ENCODE data around the gene BCDIN3D. TPM values are rescaled to one million over a fixed set of nuclear protein-coding genes. Genes with fewer than 3 reads are reported as not detected.

BCDIN3D gene
- total and polyA plus RNA-seq, 2 of the 8 experiments (the other 6 are each of a cell fraction or from before 2014, with no cell fraction given), result 1.6 to 2.4 TPM

DNA sequence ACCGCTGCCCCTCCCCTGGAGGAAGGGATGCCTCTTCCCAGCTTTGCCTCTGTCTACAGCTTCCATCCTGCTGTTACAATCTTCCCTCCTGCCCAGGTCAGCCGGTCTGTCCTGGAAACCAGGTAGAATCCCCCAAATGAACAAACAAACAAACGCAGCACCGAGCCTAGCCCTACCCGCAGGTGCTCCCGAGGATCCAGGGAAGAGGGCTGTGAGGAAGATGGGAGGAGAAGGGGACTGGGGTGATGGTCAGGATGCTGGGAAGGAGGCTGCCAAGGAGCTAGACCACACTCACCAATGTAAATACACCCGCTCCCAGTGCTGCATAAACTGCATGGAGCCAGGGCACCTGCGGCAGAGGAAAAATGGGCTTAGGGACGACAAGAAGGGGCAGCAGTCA is 44.2 kb upstream of the BCDIN3D start:
- Histone ChIP-seq H3K4me2 (ENCODE audit: insufficient read depth in 1 of 2, low read depth in 2 of 2, low read length in 2 of 2) (no peak overlapping the region), H3K79me1 (ENCODE audit: low read depth, low read length) (no peaks in the 10 kb centered on the region; the same call in 1 of the 2 replicates), H2BK120ac (replicated peaks; ENCODE audit: low read depth, low read length) (no peak overlapping the region), H3K9me3 (ENCODE audit: insufficient read depth in 2 of 2, low read depth in 1 of 2, low read length in 1 of 2) (no peaks in the 10 kb centered on the region), H2BK15ac (ENCODE audit: low read length) (no peak overlapping the region), H3K4ac (replicated peaks; ENCODE audit: insufficient read length, low read depth, low read length) (no peak overlapping the region), H2AK5ac (ENCODE audit: low read depth, low read length) (no peak overlapping the region), H3K23me2 (ENCODE audit: low read depth, low read length) (no peaks in the 10 kb centered on the region; the same call in 1 of the 2 replicates), H3K27me3 (replicated peaks in 1 of 4; ENCODE audit: control insufficient read depth in 3 of 4, extremely low read depth in 1 of 4, insufficient read depth in 3 of 4, low read length in 3 of 4) (no peaks in the 10 kb centered on the region), H3K4me3 (ENCODE audit: extremely low read depth in 1 of 4, insufficient read depth in 2 of 4, low read depth in 3 of 4, low read length in 4 of 4) (no peak overlapping the region), H3K56ac (replicated peaks; ENCODE audit: insufficient read length, low read depth, low read length) (no peak overlapping the region), H4K20me1 (replicated peaks in 1 of 2; ENCODE audit: control insufficient read depth in 1 of 2, insufficient read depth in 2 of 2, low read length in 2 of 2) (no peaks in the 10 kb centered on the region), H3K9ac (replicated peaks in 1 of 4; ENCODE audit: extremely low read depth in 1 of 4, low read depth in 3 of 4, low read length in 3 of 4) (no peak overlapping the region), H2BK5ac (ENCODE audit: low read depth, low read length) (no peak overlapping the region), H4K8ac (ENCODE audit: extremely low read depth, insufficient read depth, low read length) (no peak overlapping the region; the same call in 1 of the 2 replicates), H4K91ac (replicated peaks; ENCODE audit: insufficient read length, low read length) (no peak overlapping the region), H3K18ac (ENCODE audit: extremely low read depth, low read length) (no peak overlapping the region; the same call in 1 of the 2 replicates), H3K36me3 (ENCODE audit: control insufficient read depth in 2 of 4, insufficient read depth in 4 of 4, low read length in 3 of 4) (no peaks in the 10 kb centered on the region), H2AFZ (ENCODE audit: low read length) (no peak overlapping the region), H2BK20ac (ENCODE audit: low read length) (no peak overlapping the region), H3K27ac (ENCODE audit: low read depth, low read length) (no peak overlapping the region), H4K5ac (ENCODE audit: insufficient read length, low read depth, low read length) (no peak overlapping the region), H2BK12ac (ENCODE audit: low read depth, low read length) (no peak overlapping the region), H3K23ac (ENCODE audit: insufficient read length) (no peak overlapping the region), H3K14ac (ENCODE audit: insufficient read length) (no peak overlapping the region), H3K4me1 (replicated peaks in 1 of 4; ENCODE audit: control insufficient read depth in 3 of 4, insufficient read depth in 4 of 4, low read length in 3 of 4) (peaks cover 0 to 26% (median 13%) of the 10 kb centered on the region in 4 experiments; a peak in 6 of 7 replicates), H3K79me2 (ENCODE audit: control insufficient read depth in 1 of 2, insufficient read depth in 2 of 2, low read length in 2 of 2) (no peaks in the 10 kb centered on the region)
- TF ChIP-seq CBX5 (IDR thresholded peaks at IDR 0.05; ENCODE audit: low read depth, low read length) (no peak), POU5F1 (IDR thresholded peaks at IDR 0.05; ENCODE audit: low read depth, low read length) (no peak)
- TF ChIP-seq, protein P1, sequence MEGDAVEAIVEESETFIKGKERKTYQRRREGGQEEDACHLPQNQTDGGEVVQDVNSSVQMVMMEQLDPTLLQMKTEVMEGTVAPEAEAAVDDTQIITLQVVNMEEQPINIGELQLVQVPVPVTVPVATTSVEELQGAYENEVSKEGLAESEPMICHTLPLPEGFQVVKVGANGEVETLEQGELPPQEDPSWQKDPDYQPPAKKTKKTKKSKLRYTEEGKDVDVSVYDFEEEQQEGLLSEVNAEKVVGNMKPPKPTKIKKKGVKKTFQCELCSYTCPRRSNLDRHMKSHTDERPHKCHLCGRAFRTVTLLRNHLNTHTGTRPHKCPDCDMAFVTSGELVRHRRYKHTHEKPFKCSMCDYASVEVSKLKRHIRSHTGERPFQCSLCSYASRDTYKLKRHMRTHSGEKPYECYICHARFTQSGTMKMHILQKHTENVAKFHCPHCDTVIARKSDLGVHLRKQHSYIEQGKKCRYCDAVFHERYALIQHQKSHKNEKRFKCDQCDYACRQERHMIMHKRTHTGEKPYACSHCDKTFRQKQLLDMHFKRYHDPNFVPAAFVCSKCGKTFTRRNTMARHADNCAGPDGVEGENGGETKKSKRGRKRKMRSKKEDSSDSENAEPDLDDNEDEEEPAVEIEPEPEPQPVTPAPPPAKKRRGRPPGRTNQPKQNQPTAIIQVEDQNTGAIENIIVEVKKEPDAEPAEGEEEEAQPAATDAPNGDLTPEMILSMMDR (IDR thresholded peaks at IDR 0.05; ENCODE audit: control extremely low read depth in 1 of 3, insufficient read depth in 1 of 3, low read depth in 1 of 3, low read length in 3 of 3), result no peak
- ChIA-PET CTCF (ENCODE audit: partially characterized antibody) (interaction anchor here (0.6 to 2.9 kb wide), 8 partner anchors 8 to 122 kb away, joined by 3 to 22 read pairs (median 10); no protein-coding TSS in a partner anchor), POLR2A (ENCODE audit: partially characterized antibody) (interaction anchor here (1.0 to 1.8 kb wide), 4 partner anchors 10 to 144 kb away, joined by 3 to 5 read pairs (median 4); no protein-coding TSS in a partner anchor)
- DNase-seq (ENCODE audit: low read depth in 1 of 2, low spot score in 2 of 2) (no peak), FAIRE-seq (no peak)
- 87% methylated on average over 8 of the region's 9 CpGs; no CpG with 5 or more reads in 1 of the 2 experiments for WGBS, 2 experiments (ENCODE audit: extremely low coverage in 1 of 2, insufficient coverage in 1 of 2, insufficient read length in 1 of 2, insufficient replicate concordance in 2 of 2, low coverage in 1 of 2, low lambda C conversion rate in 2 of 2, missing lambda C conversion rate in 1 of 2)

Data from H1 (cell line).